SK-N-MC (cell line): ENCODE measurements around the gene SCYGR1.

Source experiments
- EZH2 ChIP-seq: fragments of 200-600 bp; sonication (generic); IDR thresholded peaks from one replicate; pipeline ENCODE4 v1.6.1; 2017; ENCODE audit warnings: antibody characterized with exemption
- POLR2AphosphoS5 ChIP-seq: IDR thresholded peaks from 2 replicates; pipeline ENCODE4 v1.6.1; 2012; ENCODE audit warnings: mild to moderate bottlenecking, low read depth, low read length, borderline replicate concordance

- no peak for TF ChIP-seq EZH2
- no peak for TF ChIP-seq POLR2AphosphoS5
Observed at GRCh38 chr2:227412877-227413276, 25.1 kb upstream of the SCYGR1 start.
